ENCODE results near the gene LOXHD1.

The LOXHD1 gene

DNA sequence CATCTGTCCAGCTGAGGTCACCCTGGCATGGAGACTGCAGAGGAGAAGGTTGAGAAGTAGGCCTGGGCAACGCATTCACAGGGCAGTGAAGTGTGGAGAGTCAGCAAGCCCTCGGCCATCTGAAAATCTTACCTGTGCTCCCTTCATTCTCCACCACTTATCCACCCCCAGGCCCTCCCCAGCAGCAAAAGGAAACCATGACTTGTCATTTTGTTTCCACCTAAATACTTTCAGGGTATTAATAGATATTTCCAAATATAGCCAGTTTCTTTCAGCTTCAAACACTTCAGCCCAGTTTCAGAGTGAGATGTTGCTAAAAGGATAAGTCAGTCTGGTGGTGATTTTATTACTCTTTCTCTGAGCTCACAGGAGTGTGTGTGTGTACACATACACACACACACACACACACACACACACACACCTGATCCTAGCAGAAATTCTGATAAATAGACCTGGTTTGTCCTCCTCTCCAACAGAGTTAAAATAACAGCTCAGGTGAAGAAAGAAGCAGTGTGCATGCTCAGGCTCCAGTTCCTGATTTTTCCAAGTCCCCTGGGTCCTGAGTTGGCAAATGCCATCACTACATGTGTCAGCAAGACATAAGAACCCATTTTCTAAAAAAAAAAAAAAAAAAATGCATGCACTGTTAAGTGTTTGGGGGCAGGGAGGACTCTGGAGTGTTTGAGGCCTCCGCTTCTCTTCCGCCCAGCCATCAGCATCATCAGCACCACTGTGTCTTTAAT lies 82.8 kb downstream of the LOXHD1 start:
- no peak for DNase-seq

DNA sequence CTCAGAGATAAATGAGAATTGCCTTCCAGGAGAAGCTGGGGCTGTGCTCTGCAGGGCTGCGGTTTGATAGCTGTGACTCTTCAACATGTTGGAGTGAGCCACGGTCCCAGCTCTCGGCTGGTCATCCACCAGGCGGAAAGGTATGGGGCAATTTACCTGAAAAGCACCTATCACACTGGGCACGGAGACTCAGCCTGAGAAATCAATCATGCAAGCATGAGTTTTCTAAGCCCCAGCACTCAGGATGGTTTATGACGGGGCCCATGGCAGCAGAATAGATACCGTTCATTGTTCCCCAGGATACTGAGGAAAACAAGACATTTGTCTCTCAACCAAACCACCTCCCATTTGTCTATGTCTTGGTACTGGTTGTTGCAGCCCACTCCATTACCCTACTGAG lies 83.9 kb downstream of the LOXHD1 start:
- DNase-seq = no peak

GRCh38 chr18:46571756-46572155 lies 85.3 kb downstream of the LOXHD1 start:
- no peak for DNase-seq

DNA sequence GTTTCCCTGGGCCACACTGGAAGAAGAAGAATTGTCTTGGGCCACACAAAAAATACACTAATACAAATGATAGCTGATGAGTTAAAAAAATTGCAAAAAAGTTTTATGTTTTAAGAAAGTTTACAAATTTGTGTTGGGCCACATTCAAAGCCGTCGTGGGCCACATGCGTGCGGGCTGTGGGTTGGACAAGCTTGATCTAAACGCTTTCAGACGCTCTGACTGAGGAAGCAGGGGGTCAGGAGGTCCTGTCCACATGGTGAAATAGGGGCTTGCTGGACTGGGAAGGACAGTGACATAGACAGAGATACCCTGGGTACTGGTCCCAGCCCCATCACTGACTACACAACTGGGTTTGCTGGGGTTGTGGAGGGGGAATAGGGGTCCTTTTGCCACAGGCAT lies 86.4 kb downstream of the LOXHD1 start:
- no peak for DNase-seq

DNA sequence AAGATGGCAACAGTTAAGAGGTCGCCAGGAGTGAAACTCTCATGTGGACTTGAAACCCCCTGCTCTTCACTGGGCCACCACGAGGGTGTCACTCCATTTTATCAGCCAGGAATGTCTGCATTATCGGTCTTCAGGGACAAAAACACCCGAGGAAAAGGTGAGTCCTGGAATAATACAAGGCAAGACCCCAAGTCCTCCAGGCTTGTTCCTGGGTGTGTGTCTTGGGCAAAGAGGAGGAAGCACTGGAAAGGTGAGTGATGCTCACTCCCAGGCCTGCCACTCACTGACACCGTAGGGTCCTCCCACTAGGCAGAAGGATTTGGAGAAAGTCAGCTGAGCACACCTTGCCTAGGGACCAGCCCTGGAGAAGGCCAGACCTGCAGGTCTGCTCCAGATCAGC lies 86.9 kb downstream of the LOXHD1 start:
- no peak for DNase-seq

- no peak for DNase-seq
These were observed 87.8 kb downstream of the LOXHD1 start for GRCh38 chr18:46569211-46569610.

DNA sequence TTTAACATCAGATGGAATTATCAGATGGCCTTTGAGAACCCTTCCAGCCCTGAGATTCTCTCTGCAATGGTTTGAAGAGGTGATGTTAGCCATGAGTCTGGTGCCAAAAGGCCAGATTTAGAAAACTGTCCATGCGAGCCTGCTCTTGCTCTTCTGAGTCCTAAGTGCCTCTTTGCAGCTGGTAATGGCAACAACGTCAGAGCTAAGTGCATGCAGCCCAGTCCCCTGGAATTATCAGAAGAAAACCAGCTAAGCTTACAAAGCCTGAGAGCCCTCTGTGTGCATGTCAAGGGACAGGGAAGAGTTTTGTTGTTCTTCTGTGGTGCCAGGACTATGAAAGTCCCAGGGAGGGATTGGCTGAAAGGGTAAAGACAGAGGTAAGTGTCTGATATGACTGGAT lies 89.8 kb downstream of the LOXHD1 start:
- DNase-seq = no peak

GRCh38 chr18:46566111-46566510 lies 90.9 kb downstream of the LOXHD1 start:
- DNase-seq = no peak

DNA sequence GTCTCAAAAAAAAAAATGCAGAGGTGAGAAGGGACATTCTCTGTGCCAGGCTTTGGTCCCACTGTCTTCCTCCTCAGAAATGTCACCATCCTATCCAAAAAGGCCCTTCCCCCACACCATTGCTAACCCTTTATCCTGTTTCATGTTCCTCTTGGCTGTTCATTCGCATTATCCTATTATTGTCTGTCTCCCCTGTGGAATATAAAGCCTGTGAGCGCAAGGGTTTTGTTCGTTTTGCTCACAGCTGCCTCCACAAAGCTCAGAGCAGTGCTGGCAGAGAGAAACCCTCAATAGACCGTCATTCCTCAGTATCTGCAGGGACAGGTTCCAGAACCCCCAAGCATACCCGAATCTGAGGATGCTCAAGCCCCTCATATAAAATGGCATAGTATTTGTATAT lies 91.8 kb downstream of the LOXHD1 start:
- DNase-seq = no peak

- no peak for DNase-seq
These were observed 93.7 kb downstream of the LOXHD1 start for GRCh38 chr18:46563317-46563716.

- DNase-seq = no peak
These were observed 94.3 kb downstream of the LOXHD1 start for GRCh38 chr18:46562674-46563192.

DNA sequence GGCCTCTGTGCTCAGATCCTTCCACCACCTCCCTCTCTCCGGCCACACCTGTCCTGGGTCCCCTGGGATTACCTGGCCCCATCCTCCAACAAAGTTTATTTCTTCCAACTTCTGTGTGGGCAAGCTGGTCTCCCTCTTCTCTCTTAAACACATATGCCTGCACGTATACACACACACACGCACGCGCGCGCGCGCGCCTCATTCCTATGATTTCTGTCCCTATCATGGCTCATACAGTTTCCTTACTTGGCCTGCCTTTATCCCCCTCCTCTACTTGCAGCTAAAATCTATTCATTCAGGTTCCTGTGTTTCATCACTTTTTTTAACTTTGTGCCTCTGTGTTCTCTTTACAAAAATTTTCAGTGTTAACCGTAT lies 96.4 kb downstream of the LOXHD1 start:
- no peak for DNase-seq

DNA sequence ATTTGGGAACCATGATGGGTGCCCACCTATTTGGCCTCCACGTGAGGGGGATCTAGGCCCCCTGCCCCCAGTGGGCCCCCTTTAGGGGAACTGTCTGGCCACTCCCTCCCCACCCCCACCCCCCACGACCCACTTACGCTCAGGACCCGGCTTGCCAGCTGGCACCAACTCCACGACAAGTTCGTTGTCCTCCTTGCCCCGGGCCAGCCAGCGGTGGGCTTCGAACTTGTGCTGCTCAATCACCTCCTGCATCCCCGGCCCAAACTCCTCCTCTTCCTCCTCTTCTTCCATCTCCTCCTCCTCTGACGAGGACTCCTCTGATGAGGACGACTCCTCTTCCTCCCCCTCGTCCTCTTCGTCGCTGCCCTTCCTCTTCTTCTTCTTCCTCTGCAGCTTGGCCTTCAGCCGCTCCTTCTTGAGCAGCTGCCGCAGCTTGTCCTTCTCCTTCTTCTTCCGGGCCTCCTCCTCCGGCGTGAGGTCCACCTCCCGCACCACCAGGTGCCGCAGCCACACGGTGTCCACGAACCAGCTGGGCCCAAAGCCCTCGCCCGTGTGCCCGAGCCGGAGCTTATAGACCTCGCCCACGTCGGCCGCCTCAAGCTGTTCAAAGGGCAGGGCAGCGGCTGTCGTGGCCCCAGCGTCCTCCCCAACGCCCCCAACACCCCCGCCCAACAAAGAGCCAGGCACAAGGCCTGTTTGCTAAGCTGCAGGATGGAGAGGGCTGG lies 96.9 kb downstream of the LOXHD1 start:
- no peak for DNase-seq

GRCh38 chr18:46559296-46559695 lies 97.7 kb downstream of the LOXHD1 start:
- DNase-seq = no peak

GRCh38 chr18:46556590-46557206 lies 100.3 kb downstream of the LOXHD1 start:
- no peak for DNase-seq

GRCh38 chr18:46555724-46556123 lies 101.3 kb downstream of the LOXHD1 start:
- no peak for DNase-seq

- DNase-seq = no peak
These were observed 101.8 kb downstream of the LOXHD1 start for GRCh38 chr18:46555213-46555612.

DNA sequence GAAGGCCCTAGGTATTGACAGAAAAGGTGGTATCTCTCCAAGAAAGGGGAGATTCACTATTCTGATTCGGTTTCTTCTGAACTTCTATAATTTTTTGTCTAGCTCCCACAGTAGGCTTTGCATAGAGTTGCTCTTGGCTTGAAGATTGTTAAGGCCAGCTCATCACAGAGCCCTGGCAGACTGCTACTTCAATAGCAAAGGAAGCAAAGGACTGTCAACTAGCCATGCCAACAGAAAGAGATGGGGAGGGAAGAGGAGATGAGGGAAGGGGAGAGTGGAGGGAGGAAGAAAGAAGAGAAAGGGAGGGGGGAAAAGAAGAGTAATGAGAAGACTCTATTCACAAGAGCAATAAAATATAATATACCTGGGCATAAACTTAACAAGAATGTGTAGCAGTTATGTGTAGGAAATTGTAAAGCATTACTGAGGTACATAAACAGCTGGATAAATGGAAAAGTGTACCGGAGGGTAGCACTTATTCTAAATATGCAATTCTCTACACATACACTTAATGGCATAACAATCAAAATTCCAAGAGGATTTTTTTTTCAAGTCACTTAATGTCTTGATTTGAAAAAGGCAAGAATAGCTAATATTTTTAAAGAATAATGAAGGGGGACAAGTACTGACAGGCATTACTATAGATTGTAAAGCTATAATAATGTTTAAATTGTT lies 102.5 kb downstream of the LOXHD1 start:
- no peak for DNase-seq

GRCh38 chr18:46550609-46551008 lies 106.4 kb downstream of the LOXHD1 start:
- DNase-seq = no peak

DNA sequence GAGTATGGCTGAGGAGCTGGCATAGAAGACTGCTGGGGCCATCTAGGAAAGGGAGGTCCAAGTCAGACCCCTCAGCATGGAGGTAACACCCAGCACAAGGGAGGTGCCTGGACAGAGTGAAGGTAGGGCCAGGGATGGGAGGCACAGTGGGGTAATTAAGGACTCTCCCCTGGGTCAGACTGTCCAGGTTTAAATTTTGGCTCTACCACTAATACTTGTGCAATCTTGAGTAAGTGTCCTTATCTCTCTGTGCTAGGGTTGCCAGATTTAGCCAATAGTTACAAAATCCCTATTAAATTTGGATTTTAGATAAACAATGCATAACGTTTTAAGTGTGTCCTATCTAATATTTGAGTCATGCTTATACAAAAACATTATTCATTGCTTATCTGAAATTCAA lies 109.5 kb downstream of the LOXHD1 start:
- DNase-seq = no peak

DNA sequence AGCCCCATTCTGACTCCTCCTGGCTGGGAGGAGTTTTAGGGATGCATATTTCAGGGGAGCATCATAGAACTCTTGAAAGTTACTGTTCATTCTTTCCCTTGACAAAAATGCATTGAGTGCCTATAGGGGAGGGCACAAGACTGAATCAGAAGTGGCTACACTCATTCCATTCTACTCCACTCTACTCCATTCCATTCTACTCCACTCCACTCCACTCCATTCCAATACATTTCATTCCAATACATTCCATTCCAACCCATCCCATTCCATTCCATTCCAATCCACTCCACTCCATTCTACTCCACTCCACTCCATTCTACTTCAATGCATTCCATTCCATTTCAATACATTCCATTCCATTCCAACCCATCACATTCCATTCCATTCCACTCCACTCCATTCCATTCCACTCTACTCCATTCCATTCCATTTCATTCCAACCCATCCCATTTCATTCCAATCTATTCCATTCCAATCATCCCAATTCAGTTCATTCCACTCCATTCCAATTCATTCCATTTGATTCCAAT lies 110.8 kb downstream of the LOXHD1 start:
- DNase-seq = no peak

DNA sequence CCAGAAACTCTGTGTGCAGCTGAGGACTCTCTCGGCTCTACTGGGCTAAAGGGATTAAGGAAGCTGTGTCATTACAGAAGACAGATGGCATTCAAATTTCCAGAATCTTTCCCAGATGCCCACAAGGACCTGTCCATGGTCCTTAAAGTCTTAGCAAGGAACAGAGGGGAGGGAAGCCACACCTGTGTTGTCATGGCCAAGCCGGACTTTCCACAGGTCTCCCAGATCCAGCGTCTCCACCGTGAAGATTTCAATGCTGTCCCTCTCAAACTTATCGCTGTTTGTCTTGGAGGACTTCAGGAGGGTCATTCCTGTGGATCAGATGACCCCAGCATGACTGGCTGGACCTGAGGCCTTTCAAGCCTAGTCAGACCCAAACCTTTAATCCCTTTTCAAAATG lies 114.5 kb downstream of the LOXHD1 start:
- DNase-seq = no peak

- no peak for DNase-seq
These were observed 115.3 kb downstream of the LOXHD1 start for GRCh38 chr18:46541626-46542189.
